HepG2 (cell line): ENCODE measurements around the gene CPED1. TPM values are rescaled to one million over a fixed set of nuclear protein-coding genes. Genes with fewer than 3 reads are reported as not detected.

Experiments used
- ATAC-seq: fragments of 200-7000 bp; cut with Tn5 transposase; 3 replicates; pipeline ENCODE4 v1.9.1; 2020; ENCODE audit warnings: mild to moderate bottlenecking, moderate library complexity
- BruUV-seq: library from RNA; stranded (reverse); fragments of 400-500 nt; replicated peaks from 2 replicates; lab custom pipeline; 2021; lab: Mats Ljungman, UMichigan
- CTCF ChIA-PET: fragments of 300-600 bp; formaldehyde crosslinking; extraction: SDS; loops from one replicate; lab custom pipeline; 2021; ENCODE audit warnings: low total read pairs, inconsistent platforms, low intra/inter-chr PET ratio; lab: Yijun Ruan, JAX
- POLR2A ChIA-PET: fragments of 350-600 bp; sonication (Branson Sonifier 250); formaldehyde crosslinking; loops from one replicate; lab custom pipeline; 2020; ENCODE audit warnings: antibody characterized with exemption, inconsistent platforms; lab: Yijun Ruan, JAX
- DNase-seq: peaks from one replicate; pipeline ENCODE4 v3.0.0-alpha.2; 2015; ENCODE audit warnings: low spot score
- FAIRE-seq: peaks from 3 replicates; lab custom pipeline; 2011; peaks lifted over from hg19 to GRCh38; lab: Jason Lieb, UNC
- H2AFZ ChIP-seq: one replicate; pipeline ENCODE4 v1.6.1; 2011; ENCODE audit warnings: low read length, inconsistent platforms
- H3K27ac ChIP-seq: fragments of 300-600 bp; 3 replicates; pipeline ENCODE4 v1.8.0; 2011; ENCODE audit warnings: mixed run types, mild to moderate bottlenecking, mixed read lengths, low read length, inconsistent platforms; ENCODE audit not compliant: insufficient read depth; ENCODE audit errors: extremely low read length
- H3K27me3 ChIP-seq, 2 experiments: fragments of 200-600 bp in 1 of 2; 2 replicates in 1 of 2; 3 replicates in 1 of 2; pipeline versions ENCODE4 v1.6.0 to v1.8.0; 2011; ENCODE audit warnings: low read length in 2 of 2, mild to moderate bottlenecking in 2 of 2, moderate library complexity in 2 of 2, inconsistent platforms in 1 of 2; ENCODE audit not compliant: insufficient read depth in 2 of 2, control insufficient read depth in 1 of 2
- H3K36me3 ChIP-seq, 2 experiments: fragments of 200-600 bp in 1 of 2; replicated peaks in 1 of 2; 2 replicates in 1 of 2; 3 replicates in 1 of 2; pipeline versions ENCODE4 v1.5.1 to v1.8.0; 2011; ENCODE audit warnings: low read length in 2 of 2, inconsistent platforms in 1 of 2; ENCODE audit not compliant: insufficient read depth in 2 of 2, control insufficient read depth in 1 of 2
- H3K4me1 ChIP-seq: 2 replicates; pipeline ENCODE4 v1.5.1; 2012; ENCODE audit warnings: low read length, inconsistent platforms; ENCODE audit not compliant: insufficient read depth
- H3K4me2 ChIP-seq: 2 replicates; pipeline ENCODE4 v1.6.0; 2011; ENCODE audit warnings: low read depth, low read length, inconsistent platforms
- H3K4me3 ChIP-seq, 3 experiments: fragments of 200-600 bp in 1 of 3; sonication (generic), shearing (Covaris generic) in 1 of 3; replicated peaks in 1 of 3; 2 replicates each; pipeline ENCODE4 v1.5.1; 2011 to 2016; ENCODE audit warnings: low read length in 3 of 3, inconsistent platforms in 2 of 3, low read depth in 2 of 3, mild to moderate bottlenecking in 2 of 3, control low read depth in 1 of 3, mixed read lengths in 1 of 3; ENCODE audit not compliant: insufficient read depth in 1 of 3
- H3K79me2 ChIP-seq: one replicate; pipeline ENCODE4 v1.6.1; 2011; ENCODE audit warnings: low read length, inconsistent platforms; ENCODE audit not compliant: insufficient read depth
- H3K9ac ChIP-seq: 2 replicates; pipeline ENCODE4 v1.6.0; 2011; ENCODE audit warnings: mild to moderate bottlenecking, low read depth, low read length, inconsistent platforms; ENCODE audit not compliant: insufficient read depth
- H3K9me3 ChIP-seq: 2 replicates; pipeline ENCODE4 v1.5.1; 2012; ENCODE audit warnings: mild to moderate bottlenecking, low read length
- H4K20me1 ChIP-seq: 2 replicates; pipeline ENCODE4 v1.6.0; 2011; ENCODE audit warnings: inconsistent platforms, mild to moderate bottlenecking, low read length, moderate library complexity; ENCODE audit not compliant: insufficient read depth
- DNMT1 ChIP-seq: sonication (generic); formaldehyde crosslinking; IDR thresholded peaks from 2 replicates; pipeline ENCODE4 v1.5.1; 2020; ENCODE audit warnings: mild to moderate bottlenecking, missing genetic modification reagents
- NFE2 ChIP-seq: sonication (generic); formaldehyde crosslinking; IDR thresholded peaks from 2 replicates; pipeline ENCODE4 v1.4.0; 2020; ENCODE audit warnings: missing genetic modification reagents
- PAWR ChIP-seq: sonication (generic); formaldehyde crosslinking; IDR thresholded peaks from 2 replicates; pipeline ENCODE4 v1.4.0; 2020; ENCODE audit warnings: missing genetic modification reagents, mild to moderate bottlenecking, borderline replicate concordance
- TCF7 ChIP-seq: sonication (generic); IDR thresholded peaks from 2 replicates; pipeline ENCODE4 v1.6.1; 2016; ENCODE audit warnings: antibody characterized with exemption, low read depth
- ZNF343 ChIP-seq: sonication (generic); formaldehyde crosslinking; IDR thresholded peaks from 2 replicates; pipeline ENCODE4 v1.4.0; 2020; ENCODE audit warnings: mild to moderate bottlenecking, missing genetic modification reagents
- ZNF567 ChIP-seq: sonication (generic); formaldehyde crosslinking; IDR thresholded peaks from 2 replicates; pipeline ENCODE4 v1.8.1; 2023; ENCODE audit warnings: mild to moderate bottlenecking, missing genetic modification reagents, borderline replicate concordance
- WGBS: methylation state at CpG from one replicate; pipeline ENCODE4 v1.1.6; 2017; ENCODE audit warnings: low lambda C conversion rate; 5-methylcytosine and 5-hydroxymethylcytosine counted together
- in situ Hi-C: cut with HindIII; loops from 2 replicates; pipeline ENCODE4 v1.10.0; 2017; ENCODE audit warnings: low pct_unique_long_range_greater_than_20kb; ENCODE audit not compliant: extremely low pct_ligation_motif_present
- intact Hi-C: fragments of 100-400 bp; cut with micrococcal nuclease; formaldehyde crosslinking; loops from one replicate; pipeline ENCODE4 v1.10.0; 2022; ENCODE audit not compliant: unreplicated experiment
- polyA plus RNA-seq, 8 experiments: library from polyadenylated mRNA; depleted of rRNA in 3 of 8; stranded (reverse) in 7 of 8; unstranded in 1 of 8; fragments of >200 nt; fragmentation: Illumina TruSeq in 4 of 8; extraction: Trizol in 4 of 8; gene quantifications; 2 replicates each; pipeline versions ENCODE4 v1.2.1 to v1.2.3, GENCODE V29; 2011 to 2016; ENCODE audit warnings: low read depth in 4 of 8, missing spikeins in 1 of 8, mixed read lengths in 1 of 8; ENCODE audit not compliant: insufficient read depth in 1 of 8
- total RNA-seq, 5 experiments: library from RNA; depleted of rRNA; stranded (reverse); fragments of >200 nt; fragmentation: Illumina TruSeq; extraction: Trizol; gene quantifications; 2 replicates each; pipeline ENCODE4 v1.2.3, GENCODE V29; 2016; ENCODE audit warnings: low read depth in 1 of 5
- TF ChIP-seq, protein P1 (sequence below): sonication (generic); formaldehyde crosslinking; IDR thresholded peaks from 2 replicates; pipeline ENCODE4 v1.4.0; 2020; ENCODE audit warnings: missing genetic modification reagents
- TF ChIP-seq, protein P2 (sequence below): sonication (generic); formaldehyde crosslinking; IDR thresholded peaks from 2 replicates; pipeline ENCODE4 v1.4.0; 2020; ENCODE audit warnings: mild to moderate bottlenecking, missing genetic modification reagents

Gene CPED1
- total and polyA plus RNA-seq, 2 of the 13 experiments (the other 11 are each of a cell fraction or from before 2014, with no cell fraction given) = 11.5 to 27.0 TPM

- no peak overlapping the region for H2AFZ ChIP-seq
- FAIRE-seq (no peak), DNase-seq (no peak), ATAC-seq (no peak)
- H3K36me3 ChIP-seq = no peaks in the 10 kb centered on the region
- no peak for TF ChIP-seq PAWR (CRISPR knock-in tag)
- TF ChIP-seq, protein P1, sequence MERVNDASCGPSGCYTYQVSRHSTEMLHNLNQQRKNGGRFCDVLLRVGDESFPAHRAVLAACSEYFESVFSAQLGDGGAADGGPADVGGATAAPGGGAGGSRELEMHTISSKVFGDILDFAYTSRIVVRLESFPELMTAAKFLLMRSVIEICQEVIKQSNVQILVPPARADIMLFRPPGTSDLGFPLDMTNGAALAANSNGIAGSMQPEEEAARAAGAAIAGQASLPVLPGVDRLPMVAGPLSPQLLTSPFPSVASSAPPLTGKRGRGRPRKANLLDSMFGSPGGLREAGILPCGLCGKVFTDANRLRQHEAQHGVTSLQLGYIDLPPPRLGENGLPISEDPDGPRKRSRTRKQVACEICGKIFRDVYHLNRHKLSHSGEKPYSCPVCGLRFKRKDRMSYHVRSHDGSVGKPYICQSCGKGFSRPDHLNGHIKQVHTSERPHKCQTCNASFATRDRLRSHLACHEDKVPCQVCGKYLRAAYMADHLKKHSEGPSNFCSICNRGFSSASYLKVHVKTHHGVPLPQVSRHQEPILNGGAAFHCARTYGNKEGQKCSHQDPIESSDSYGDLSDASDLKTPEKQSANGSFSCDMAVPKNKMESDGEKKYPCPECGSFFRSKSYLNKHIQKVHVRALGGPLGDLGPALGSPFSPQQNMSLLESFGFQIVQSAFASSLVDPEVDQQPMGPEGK (CRISPR knock-in tag) = no peak
- no peak for TF ChIP-seq ZNF343 (CRISPR knock-in tag)
- TF ChIP-seq ZNF567 (CRISPR knock-in tag) = no peak
- BruUV-seq = no TSS peak
- H4K20me1 ChIP-seq = no peaks in the 10 kb centered on the region
- no peak overlapping the region for H3K27ac ChIP-seq
- H3K27me3 ChIP-seq = no peaks in the 10 kb centered on the region
- ChIA-PET CTCF (no interaction called here), POLR2A (no interaction called here)
- in situ Hi-C loops = no loop called here
- 51% methylated on average over 4 of the region's 4 CpGs for WGBS
- H3K79me2 ChIP-seq = no peaks in the 10 kb centered on the region
- intact Hi-C loops = no loop called here
- H3K4me1 ChIP-seq = no peaks in the 10 kb centered on the region
- no peak overlapping the region for H3K9ac ChIP-seq
- H3K4me2 ChIP-seq = no peak overlapping the region
- H3K9me3 ChIP-seq = no peaks in the 10 kb centered on the region
- H3K4me3 ChIP-seq = no peak overlapping the region
Measured at GRCh38 chr7:121097577-121097976, 109.1 kb downstream of the CPED1 start.

DNA sequence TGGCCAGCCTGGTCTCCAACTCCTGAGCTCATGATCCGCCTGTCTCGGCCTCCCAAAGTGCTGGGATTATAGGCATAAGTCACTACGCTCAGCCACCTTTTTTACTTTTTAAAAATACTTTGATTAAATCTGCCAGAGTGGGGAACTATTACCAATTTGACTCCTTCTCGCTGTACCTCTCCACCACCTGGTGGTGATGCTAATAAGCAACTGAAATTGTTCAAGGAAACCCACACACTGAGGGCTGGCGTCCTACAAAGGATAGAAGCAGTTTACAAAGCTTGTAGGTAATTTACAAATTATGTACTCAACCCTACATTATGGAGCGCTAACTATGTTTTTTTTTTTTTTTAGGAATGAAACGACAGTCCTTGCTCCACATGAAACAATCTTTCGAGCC, 111.1 kb downstream of the CPED1 start:
- in situ Hi-C loops = no loop called here
- ChIA-PET CTCF (interaction anchor here (1.2 kb wide), 1 partner anchor 112 kb away, joined by 3 read pairs; no protein-coding TSS in a partner anchor), POLR2A (no interaction called here)
- H3K36me3 ChIP-seq = no peaks in the 10 kb centered on the region
- H2AFZ ChIP-seq = no peak overlapping the region
- no peak overlapping the region for H3K27ac ChIP-seq
- no peaks in the 10 kb centered on the region for H3K27me3 ChIP-seq
- no peak for ATAC-seq
- intact Hi-C loops = no loop called here
- DNase-seq = no peak
- no peak overlapping the region for H3K4me2 ChIP-seq
- FAIRE-seq = no peak
- no peaks in the 10 kb centered on the region for H4K20me1 ChIP-seq
- no peaks in the 10 kb centered on the region for H3K4me1 ChIP-seq
- no peaks in the 10 kb centered on the region for H3K9me3 ChIP-seq
- no peaks in the 10 kb centered on the region for H3K79me2 ChIP-seq
- no TSS peak for BruUV-seq
- H3K9ac ChIP-seq = no peak overlapping the region
- H3K4me3 ChIP-seq = no peak overlapping the region
- WGBS = 74% methylated on average over 8 of the region's 8 CpGs
- TF ChIP-seq, protein P2, sequence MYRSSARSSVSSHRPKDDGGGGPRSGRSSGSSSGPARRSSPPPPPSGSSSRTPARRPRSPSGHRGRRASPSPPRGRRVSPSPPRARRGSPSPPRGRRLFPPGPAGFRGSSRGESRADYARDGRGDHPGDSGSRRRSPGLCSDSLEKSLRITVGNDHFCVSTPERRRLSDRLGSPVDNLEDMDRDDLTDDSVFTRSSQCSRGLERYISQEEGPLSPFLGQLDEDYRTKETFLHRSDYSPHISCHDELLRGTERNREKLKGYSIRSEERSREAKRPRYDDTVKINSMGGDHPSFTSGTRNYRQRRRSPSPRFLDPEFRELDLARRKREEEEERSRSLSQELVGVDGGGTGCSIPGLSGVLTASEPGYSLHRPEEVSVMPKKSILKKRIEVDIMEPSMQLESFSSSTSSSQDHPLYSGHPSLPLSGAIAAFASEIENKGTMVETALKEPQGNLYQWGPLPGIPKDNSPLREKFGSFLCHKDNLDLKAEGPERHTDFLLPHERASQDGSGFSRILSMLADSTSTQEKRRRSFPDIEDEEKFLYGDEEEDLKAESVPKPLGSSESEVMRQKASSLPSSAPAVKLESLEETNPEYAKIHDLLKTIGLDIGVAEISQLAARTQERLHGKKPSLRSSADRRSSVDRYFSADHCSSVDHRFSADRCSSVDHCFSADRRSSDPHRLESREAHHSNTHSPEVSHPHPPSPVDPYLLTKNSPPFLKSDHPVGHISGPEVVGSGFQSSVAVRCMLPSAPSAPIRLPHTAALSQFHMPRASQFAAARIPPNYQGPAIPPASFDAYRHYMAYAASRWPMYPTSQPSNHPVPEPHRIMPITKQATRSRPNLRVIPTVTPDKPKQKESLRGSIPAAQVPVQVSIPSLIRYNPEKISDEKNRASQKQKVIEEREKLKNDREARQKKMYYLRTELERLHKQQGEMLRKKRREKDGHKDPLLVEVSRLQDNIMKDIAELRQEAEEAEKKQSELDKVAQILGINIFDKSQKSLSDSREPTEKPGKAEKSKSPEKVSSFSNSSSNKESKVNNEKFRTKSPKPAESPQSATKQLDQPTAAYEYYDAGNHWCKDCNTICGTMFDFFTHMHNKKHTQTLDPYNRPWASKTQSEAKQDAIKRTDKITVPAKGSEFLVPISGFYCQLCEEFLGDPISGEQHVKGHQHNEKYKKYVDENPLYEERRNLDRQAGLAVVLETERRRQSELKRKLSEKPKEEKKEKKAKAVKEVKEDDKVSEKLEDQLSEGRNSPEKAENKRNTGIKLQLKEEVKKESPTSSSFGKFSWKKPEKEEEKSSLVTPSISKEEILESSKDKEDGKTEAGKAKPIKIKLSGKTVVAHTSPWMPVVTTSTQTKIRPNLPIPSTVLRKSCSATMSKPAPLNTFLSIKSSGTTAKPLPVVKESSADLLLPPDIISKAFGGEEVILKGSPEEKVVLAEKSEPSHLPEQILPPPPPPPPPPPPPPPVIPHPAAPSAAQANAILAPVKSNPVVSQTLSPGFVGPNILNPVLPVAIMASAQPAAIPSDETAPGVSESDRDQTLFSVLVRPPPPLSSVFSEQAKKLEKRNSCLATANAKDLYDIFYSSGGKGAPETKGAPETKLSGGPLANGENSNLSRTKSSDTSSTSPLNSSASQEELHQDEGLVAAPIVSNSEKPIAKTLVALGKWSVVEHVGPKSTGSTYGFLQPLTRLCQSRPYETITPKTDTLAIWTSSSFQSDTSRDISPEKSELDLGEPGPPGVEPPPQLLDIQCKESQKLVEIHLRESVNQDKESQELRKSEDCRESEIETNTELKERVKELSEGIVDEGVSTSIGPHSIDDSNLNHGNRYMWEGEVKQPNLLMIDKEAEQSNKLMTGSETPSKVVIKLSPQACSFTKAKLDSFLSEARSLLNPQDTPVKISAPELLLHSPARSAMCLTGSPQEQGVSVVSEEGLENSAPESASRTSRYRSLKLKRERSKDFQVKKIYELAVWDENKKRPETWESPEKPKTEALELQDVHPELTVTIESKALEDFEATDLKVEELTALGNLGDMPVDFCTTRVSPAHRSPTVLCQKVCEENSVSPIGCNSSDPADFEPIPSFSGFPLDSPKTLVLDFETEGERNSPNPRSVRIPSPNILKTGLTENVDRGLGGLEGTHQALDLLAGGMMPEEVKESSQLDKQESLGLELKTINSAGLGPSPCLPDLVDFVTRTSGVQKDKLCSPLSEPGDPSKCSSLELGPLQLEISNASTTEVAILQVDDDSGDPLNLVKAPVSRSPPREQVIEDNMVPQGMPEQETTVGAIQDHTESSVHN = no peak
- TF ChIP-seq TCF7 = no peak
- no peak for TF ChIP-seq NFE2
- no peak for TF ChIP-seq DNMT1 (CRISPR knock-in tag)
